NCI-H82 treated with DMSO at 0.1 percent for 48 hours (cell line): Measurements from ENCODE around the gene GPR45.
"Not testable (repeated sequence)": the region's sequence is repeated elsewhere in the genome, so short reads cannot be mapped to it uniquely, and the experiment has no call there.

ENCODE experiments used
- DNase-seq: peaks from one replicate; lab custom pipeline; 2025; ENCODE audit not compliant: unreplicated experiment; lab: John Stamatoyannopoulos, UW

GPR45 gene

GRCh38 chr2:105241443-105241842, at the start of gene GPR45:
Gene GPR45 (plus strand): TSS chr2:105241743. CDS start chr2:105241859, 116 bp downstream.
- no peak for DNase-seq

- DNase-seq = no peak
Observed at GRCh38 chr2:105194022-105194675, 47.4 kb upstream of the GPR45 start.

GRCh38 chr2:105196651-105197050, 44.9 kb upstream of the GPR45 start:
- no peak for DNase-seq

GRCh38 chr2:105215586-105216192, 25.9 kb upstream of the GPR45 start:
- DNase-seq = no peak

- DNase-seq = no peak
Observed at GRCh38 chr2:105220604-105221003, 20.9 kb upstream of the GPR45 start.

GRCh38 chr2:105224444-105224843, 17.1 kb upstream of the GPR45 start:
- no peak for DNase-seq

GRCh38 chr2:105231232-105231619, 10.3 kb upstream of the GPR45 start:
- no peak for DNase-seq

GRCh38 chr2:105235388-105236059, 6.0 kb upstream of the GPR45 start:
- DNase-seq = peak; percentile 38

GRCh38 chr2:105236060-105236424, 5.5 kb upstream of the GPR45 start:
- no peak for DNase-seq

- no peak for DNase-seq
Observed at GRCh38 chr2:105237045-105237765, 4.3 kb upstream of the GPR45 start.

- no peak for DNase-seq
Observed at GRCh38 chr2:105238664-105239240, 2.8 kb upstream of the GPR45 start.

GRCh38 chr2:105239924-105240323, 1.6 kb upstream of the GPR45 start:
- no peak for DNase-seq

GRCh38 chr2:105242286-105242993, 897 bp downstream of the GPR45 start:
- no peak for DNase-seq

GRCh38 chr2:105243961-105244360, 2.4 kb downstream of the GPR45 start:
- no peak for DNase-seq

GRCh38 chr2:105244451-105244850, 2.9 kb downstream of the GPR45 start:
- no peak for DNase-seq

- no peak for DNase-seq
Observed at GRCh38 chr2:105248316-105249070, 7.0 kb downstream of the GPR45 start.

- DNase-seq = no peak
Observed at GRCh38 chr2:105249181-105249580, 7.6 kb downstream of the GPR45 start.

GRCh38 chr2:105249891-105250290, 8.3 kb downstream of the GPR45 start:
- no peak for DNase-seq

GRCh38 chr2:105251016-105251648, 9.6 kb downstream of the GPR45 start:
- not testable (repeated sequence) for DNase-seq

GRCh38 chr2:105252271-105252670, 10.7 kb downstream of the GPR45 start:
- no peak for DNase-seq
